H9 (cell line): Measurements from ENCODE around the gene DGKB. TPM values are rescaled to one million over a fixed set of nuclear protein-coding genes. Genes with fewer than 3 reads are reported as not detected.

Experiments
- DNase-seq: peaks from one replicate; pipeline ENCODE4 v3.0.0-alpha.2; 2017
- H2AFZ ChIP-seq: one replicate; pipeline ENCODE4 v1.6.1; 2013; ENCODE audit warnings: mild to moderate bottlenecking, low read length, control low read depth, moderate library complexity
- H2AK5ac ChIP-seq: 2 replicates; pipeline ENCODE4 v1.6.1; 2013; ENCODE audit warnings: low read length, control low read depth, mixed read lengths; ENCODE audit not compliant: insufficient read length
- H2BK120ac ChIP-seq: one replicate; pipeline ENCODE4 v1.6.1; 2013; ENCODE audit warnings: low read depth, mild to moderate bottlenecking, low read length, control low read depth, inconsistent platforms; ENCODE audit not compliant: poor library complexity, severe bottlenecking
- H2BK12ac ChIP-seq: 2 replicates; pipeline ENCODE4 v1.6.1; 2013; ENCODE audit warnings: low read length, control low read depth, mixed read lengths, low read depth; ENCODE audit not compliant: insufficient read length
- H2BK15ac ChIP-seq: 2 replicates; pipeline ENCODE4 v1.6.1; 2013; ENCODE audit warnings: low read depth, low read length, control low read depth
- H2BK20ac ChIP-seq: one replicate; pipeline ENCODE4 v1.6.1; 2013; ENCODE audit warnings: low read depth, mild to moderate bottlenecking, low read length, control low read depth, inconsistent platforms; ENCODE audit not compliant: poor library complexity, severe bottlenecking
- H2BK5ac ChIP-seq: 2 replicates; pipeline ENCODE4 v1.6.1; 2013; ENCODE audit warnings: low read length, control low read depth, mixed read lengths; ENCODE audit not compliant: insufficient read length
- H3K14ac ChIP-seq: 2 replicates; pipeline ENCODE4 v1.6.1; 2013; ENCODE audit warnings: low read length, control low read depth; ENCODE audit not compliant: insufficient read depth
- H3K18ac ChIP-seq: 2 replicates; pipeline ENCODE4 v1.6.1; 2013; ENCODE audit warnings: low read depth, mild to moderate bottlenecking, mixed read lengths, low read length, control low read depth; ENCODE audit not compliant: insufficient read length
- H3K23ac ChIP-seq: 2 replicates; pipeline ENCODE4 v1.6.1; 2013; ENCODE audit warnings: low read length, control low read depth, mixed read lengths, low read depth; ENCODE audit not compliant: insufficient read length
- H3K23me2 ChIP-seq: 2 replicates; pipeline ENCODE4 v1.6.1; 2013; ENCODE audit warnings: low read depth, mild to moderate bottlenecking, mixed read lengths, low read length, control low read depth; ENCODE audit not compliant: insufficient read length, poor library complexity, severe bottlenecking
- H3K27ac ChIP-seq: 2 replicates; pipeline ENCODE4 v1.5.1; 2013; ENCODE audit warnings: low read length, control low read depth, mixed read lengths, low read depth; ENCODE audit not compliant: insufficient read length
- H3K27me3 ChIP-seq: 2 replicates; pipeline ENCODE4 v1.6.1; 2013; ENCODE audit warnings: low read length, control low read depth, inconsistent platforms; ENCODE audit not compliant: insufficient read depth
- H3K4ac ChIP-seq: 2 replicates; pipeline ENCODE4 v1.6.1; 2013; ENCODE audit warnings: low read depth, mild to moderate bottlenecking, control low read depth, inconsistent platforms, low read length, moderate library complexity
- H3K4me1 ChIP-seq: 2 replicates; pipeline ENCODE4 v1.6.1; 2013; ENCODE audit warnings: low read length, control low read depth, inconsistent platforms; ENCODE audit not compliant: insufficient read depth
- H3K4me2 ChIP-seq: 2 replicates; pipeline ENCODE4 v1.6.1; 2013; ENCODE audit warnings: low read length, control low read depth, mixed read lengths; ENCODE audit not compliant: insufficient read length, insufficient read depth
- H3K56ac ChIP-seq: 2 replicates; pipeline ENCODE4 v1.6.1; 2013; ENCODE audit warnings: low read depth, mild to moderate bottlenecking, mixed read lengths, low read length, control low read depth; ENCODE audit not compliant: insufficient read length
- H3K79me1 ChIP-seq: 2 replicates; pipeline ENCODE4 v1.6.1; 2013; ENCODE audit warnings: low read depth, mild to moderate bottlenecking, moderate library complexity, low read length, control low read depth, inconsistent platforms; ENCODE audit not compliant: insufficient read depth, poor library complexity, severe bottlenecking
- H3K79me2 ChIP-seq: 2 replicates; pipeline ENCODE4 v1.6.1; 2013; ENCODE audit warnings: low read length, control low read depth, inconsistent platforms; ENCODE audit not compliant: insufficient read depth
- H3K9ac ChIP-seq: 2 replicates; pipeline ENCODE4 v1.6.1; 2013; ENCODE audit warnings: low read length, control low read depth, mixed read lengths; ENCODE audit not compliant: insufficient read length; ENCODE audit errors: extremely low read depth
- H3K9me3 ChIP-seq: one replicate; pipeline ENCODE4 v1.6.1; 2013; ENCODE audit warnings: low read depth, low read length, inconsistent platforms; ENCODE audit not compliant: control insufficient read depth
- H3T11ph ChIP-seq: one replicate; pipeline ENCODE4 v1.6.1; 2013; ENCODE audit warnings: mild to moderate bottlenecking, low read length, control low read depth, inconsistent platforms
- H4K20me1 ChIP-seq: one replicate; pipeline ENCODE4 v1.6.1; 2013; ENCODE audit not compliant: control insufficient read depth, insufficient read length, insufficient read depth
- H4K5ac ChIP-seq: 2 replicates; pipeline ENCODE4 v1.6.1; 2013; ENCODE audit warnings: low read depth, mild to moderate bottlenecking, mixed read lengths, low read length, control low read depth; ENCODE audit not compliant: insufficient read length
- H4K8ac ChIP-seq: replicated peaks from 2 replicates; pipeline ENCODE4 v1.6.1; 2013; ENCODE audit warnings: low read length, control low read depth, mixed read lengths, low read depth; ENCODE audit not compliant: insufficient read length
- H4K91ac ChIP-seq: 2 replicates; pipeline ENCODE4 v1.6.1; 2013; ENCODE audit warnings: low read depth, mild to moderate bottlenecking, moderate library complexity, mixed read lengths, low read length, control low read depth; ENCODE audit not compliant: insufficient read length
- H3K27ac Mint-ChIP-seq, 3 experiments: 2 replicates in 2 of 3; 3 replicates in 1 of 3; pipeline ENCODE4 v1.8.0; 2020 to 2021; ENCODE audit warnings: mixed read lengths in 3 of 3, mild to moderate bottlenecking in 1 of 3, moderate library complexity in 1 of 3
- H3K27me3 Mint-ChIP-seq: 2 replicates; pipeline ENCODE4 v1.8.0; 2021; ENCODE audit warnings: low read depth, mild to moderate bottlenecking, moderate library complexity, mixed read lengths
- H3K36me3 Mint-ChIP-seq, 3 experiments: 2 replicates in 2 of 3; 3 replicates in 1 of 3; pipeline ENCODE4 v1.8.0; 2020 to 2021; ENCODE audit warnings: low read depth in 3 of 3, mixed read lengths in 3 of 3; ENCODE audit not compliant: insufficient read depth in 1 of 3
- H3K4me1 Mint-ChIP-seq, 2 experiments: 2 replicates each; pipeline ENCODE4 v1.8.0; 2020; ENCODE audit warnings: mixed read lengths in 2 of 2
- H3K4me3 Mint-ChIP-seq, 2 experiments: 2 replicates in 1 of 2; 3 replicates in 1 of 2; pipeline ENCODE4 v1.8.0; 2020 to 2021; ENCODE audit warnings: mild to moderate bottlenecking in 2 of 2, mixed read lengths in 2 of 2, moderate library complexity in 1 of 2
- H3K9me3 Mint-ChIP-seq, 2 experiments: 2 replicates in 1 of 2; 3 replicates in 1 of 2; pipeline ENCODE4 v1.8.0; 2020; ENCODE audit warnings: mild to moderate bottlenecking in 2 of 2, mixed read lengths in 2 of 2, moderate library complexity in 1 of 2
- WGBS: extraction: QIAGEN DNeasy Blood & Tissue Kit; methylation state at CpG from one replicate; pipeline ENCODE4 v1.1.7; 2013; ENCODE audit warnings: missing lambda C conversion rate, low lambda C conversion rate, mixed read lengths; ENCODE audit not compliant: insufficient read length; ENCODE audit errors: extremely low coverage; 5-methylcytosine and 5-hydroxymethylcytosine counted together
- total RNA-seq: library from RNA; stranded (reverse); gene quantifications from 2 replicates; pipeline ENCODE4 v1.2.1, GENCODE V29; 2021
- TF ChIP-seq, protein P1 (sequence below): fragments of 200-600 bp; sonication (generic); conservative IDR thresholded peaks from 3 replicates; pipeline ENCODE4 v1.8.0; 2021; ENCODE audit warnings: antibody characterized with exemption, mild to moderate bottlenecking

DGKB gene
- total RNA-seq, 1 experiment from 2014 or later = 0.26 TPM

DNA sequence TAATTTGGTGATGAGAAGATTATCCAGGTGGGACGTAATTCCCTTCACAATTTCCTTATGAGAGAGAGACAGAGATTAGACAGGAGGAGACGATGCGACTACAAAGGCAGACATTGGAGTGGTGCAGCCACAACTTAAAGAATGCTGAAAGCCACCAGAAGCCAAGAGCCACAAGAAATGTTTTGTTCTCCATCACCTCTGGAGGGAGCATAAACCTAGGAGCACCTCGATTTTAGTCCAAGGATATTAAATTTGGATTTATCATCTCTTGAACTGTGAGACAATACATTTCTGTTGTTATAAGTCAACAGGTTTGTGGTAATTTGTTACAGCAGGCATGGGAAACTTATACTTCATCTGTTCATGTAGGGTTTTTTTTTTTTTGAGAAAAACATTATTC, 418.9 kb downstream of the DGKB start:
- Histone ChIP-seq H3K4me1 (no peaks in the 10 kb centered on the region; the same call in 1 of the 2 replicates), H3K56ac (no peak overlapping the region), H3K4ac (no peak overlapping the region), H4K5ac (no peak overlapping the region), H3K4me2 (no peak overlapping the region), H3K18ac (no peak overlapping the region), H3K9ac (no peak overlapping the region), H2BK120ac (no peak overlapping the region), H3K14ac (no peak overlapping the region), H2BK5ac (no peak overlapping the region), H2AK5ac (no peak overlapping the region), H3K79me1 (no peaks in the 10 kb centered on the region), H3K27me3 (no peaks in the 10 kb centered on the region), H2AFZ (no peak overlapping the region), H3K9me3 (no peaks in the 10 kb centered on the region), H3K23me2 (no peaks in the 10 kb centered on the region), H2BK12ac (no peak overlapping the region), H3K27ac (no peak overlapping the region), H4K20me1 (no peaks in the 10 kb centered on the region), H2BK20ac (no peak overlapping the region), H3K79me2 (no peaks in the 10 kb centered on the region), H4K91ac (no peak overlapping the region), H4K8ac (no peak overlapping the region), H2BK15ac (no peak overlapping the region), H3K23ac (no peak overlapping the region), H3T11ph (no peak overlapping the region)
- no peaks in the 10 kb centered on the region for H3K36me3 Mint-ChIP-seq
- peaks cover 5 to 13% of the 10 kb centered on the region in 2 experiments for H3K4me1 Mint-ChIP-seq
- no peak overlapping the region for H3K4me3 Mint-ChIP-seq
- no peaks in the 10 kb centered on the region for H3K9me3 Mint-ChIP-seq
- H3K27ac Mint-ChIP-seq = no peak overlapping the region
- H3K27me3 Mint-ChIP-seq = no peaks in the 10 kb centered on the region
- no peak for DNase-seq
- TF ChIP-seq, protein P1, sequence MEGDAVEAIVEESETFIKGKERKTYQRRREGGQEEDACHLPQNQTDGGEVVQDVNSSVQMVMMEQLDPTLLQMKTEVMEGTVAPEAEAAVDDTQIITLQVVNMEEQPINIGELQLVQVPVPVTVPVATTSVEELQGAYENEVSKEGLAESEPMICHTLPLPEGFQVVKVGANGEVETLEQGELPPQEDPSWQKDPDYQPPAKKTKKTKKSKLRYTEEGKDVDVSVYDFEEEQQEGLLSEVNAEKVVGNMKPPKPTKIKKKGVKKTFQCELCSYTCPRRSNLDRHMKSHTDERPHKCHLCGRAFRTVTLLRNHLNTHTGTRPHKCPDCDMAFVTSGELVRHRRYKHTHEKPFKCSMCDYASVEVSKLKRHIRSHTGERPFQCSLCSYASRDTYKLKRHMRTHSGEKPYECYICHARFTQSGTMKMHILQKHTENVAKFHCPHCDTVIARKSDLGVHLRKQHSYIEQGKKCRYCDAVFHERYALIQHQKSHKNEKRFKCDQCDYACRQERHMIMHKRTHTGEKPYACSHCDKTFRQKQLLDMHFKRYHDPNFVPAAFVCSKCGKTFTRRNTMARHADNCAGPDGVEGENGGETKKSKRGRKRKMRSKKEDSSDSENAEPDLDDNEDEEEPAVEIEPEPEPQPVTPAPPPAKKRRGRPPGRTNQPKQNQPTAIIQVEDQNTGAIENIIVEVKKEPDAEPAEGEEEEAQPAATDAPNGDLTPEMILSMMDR = no peak
- WGBS = no CpG with 5 or more reads among the region's 4 CpGs
